BJ (cell line): ENCODE measurements around the gene DYNLRB1. TPM values are rescaled to one million over a fixed set of nuclear protein-coding genes. Genes with fewer than 3 reads are reported as not detected.

Experiments used
- CTCF ChIA-PET: fragments of 350-600 bp; formaldehyde crosslinking; extraction: SDS; loops from one replicate; lab custom pipeline; 2021; ENCODE audit warnings: antibody characterized with exemption, inconsistent platforms; lab: Yijun Ruan, JAX
- POLR2A ChIA-PET: fragments of 300-600 bp; sonication (Branson Sonifier 250); formaldehyde crosslinking; extraction: SDS; loops from one replicate; lab custom pipeline; 2021; ENCODE audit warnings: antibody characterized with exemption; lab: Charles Lee
- DNase-seq: peaks from one replicate; pipeline ENCODE4 v3.0.0-alpha.2; 2011; ENCODE audit warnings: low read depth
- H3K27me3 ChIP-seq: 2 replicates; pipeline ENCODE4 v1.6.0; 2011; ENCODE audit warnings: low read length; ENCODE audit not compliant: control insufficient read depth, insufficient read depth
- H3K36me3 ChIP-seq: 2 replicates; pipeline ENCODE4 v1.5.1; 2011; ENCODE audit warnings: low read length; ENCODE audit not compliant: control insufficient read depth, insufficient read depth
- H3K4me3 ChIP-seq: 2 replicates; pipeline ENCODE4 v1.5.1; 2011; ENCODE audit warnings: low read depth, mild to moderate bottlenecking, control low read depth, low read length
- CTCF ChIP-seq: IDR thresholded peaks from 2 replicates; pipeline ENCODE4 v1.5.1; 2011; ENCODE audit warnings: low read depth, mild to moderate bottlenecking, control low read depth, inconsistent platforms, low read length, moderate library complexity; ENCODE audit not compliant: insufficient read depth
- polyA plus RNA-seq: library from polyadenylated mRNA; depleted of rRNA; stranded (reverse); fragments of >200 nt; gene quantifications from 2 replicates; pipeline ENCODE4 v1.2.3, GENCODE V29; 2011

DYNLRB1 gene
- polyA plus RNA-seq, 1 experiment = 310 TPM

- Histone ChIP-seq H3K36me3 (peaks cover 16% of the 10 kb centered on the region), H3K4me3 (no peak overlapping the region), H3K27me3 (no peaks in the 10 kb centered on the region)
- POLR2A ChIA-PET = no interaction called here
- no peak for DNase-seq
- no peak for TF ChIP-seq CTCF
- CTCF ChIA-PET = interaction anchor here (0.5 to 1.8 kb wide), 3 partner anchors 12 to 231 kb away, joined by 3 to 8 read pairs (median 3); no protein-coding TSS in a partner anchor
Observed at GRCh38 chr20:34543463-34544056, 27.3 kb downstream of the DYNLRB1 start.

- no peak overlapping the region for H3K4me3 ChIP-seq
- TF ChIP-seq CTCF = no peak
- ChIA-PET POLR2A (no interaction called here), CTCF (interaction anchor here (0.5 to 1.8 kb wide), 6 partner anchors 9 to 232 kb away, joined by 3 to 8 read pairs (median 3); no protein-coding TSS in a partner anchor)
- DNase-seq = no peak
- H3K36me3 ChIP-seq = peaks cover 13% of the 10 kb centered on the region
- H3K27me3 ChIP-seq = no peaks in the 10 kb centered on the region
Observed at GRCh38 chr20:34544109-34544796, 28.0 kb downstream of the DYNLRB1 start.

GRCh38 chr20:34546751-34547181 lies 30.5 kb downstream of the DYNLRB1 start:
- TF ChIP-seq CTCF = no peak
- ChIA-PET POLR2A (no interaction called here), CTCF (interaction anchor here (0.7 to 1.4 kb wide), 3 partner anchors 8 to 234 kb away, joined by 3 to 5 read pairs (median 4); no protein-coding TSS in a partner anchor)
- peaks cover 2% of the 10 kb centered on the region; the same call in 1 of the 2 replicates for H3K36me3 ChIP-seq
- H3K4me3 ChIP-seq = no peak overlapping the region
- H3K27me3 ChIP-seq = no peaks in the 10 kb centered on the region
- no peak for DNase-seq

- H3K27me3 ChIP-seq = no peaks in the 10 kb centered on the region
- POLR2A ChIA-PET = no interaction called here
- H3K36me3 ChIP-seq = no peaks in the 10 kb centered on the region
- H3K4me3 ChIP-seq = no peak overlapping the region
- DNase-seq = no peak
- no peak for TF ChIP-seq CTCF
- CTCF ChIA-PET = interaction anchor here (0.6 to 2.0 kb wide), 5 partner anchors 9 to 137 kb away, joined by 3 to 6 read pairs (median 4); no protein-coding TSS in a partner anchor
Observed at GRCh38 chr20:34547844-34548613, 31.8 kb downstream of the DYNLRB1 start.

GRCh38 chr20:34549291-34549928 lies 33.2 kb downstream of the DYNLRB1 start:
- TF ChIP-seq CTCF = no peak
- DNase-seq = no peak
- ChIA-PET POLR2A (no interaction called here), CTCF (no interaction called here)
- H3K36me3 ChIP-seq = no peaks in the 10 kb centered on the region
- H3K4me3 ChIP-seq = no peak overlapping the region
- no peaks in the 10 kb centered on the region for H3K27me3 ChIP-seq
